ENCODE data around the gene PPL.

GRCh38 chr16:4862639-4863038 lies 74.3 kb downstream of the PPL start:
- no peak for TF ChIP-seq POLR2A (IDR thresholded peaks at IDR 0.05; ENCODE audit: low read depth, low read length)
- TF ChIP-seq MAX (IDR thresholded peaks at IDR 0.05; ENCODE audit: insufficient read depth, insufficient read length) = no peak
- no peak for TF ChIP-seq CTCF (IDR thresholded peaks at IDR 0.05; ENCODE audit: extremely low read depth in 1 of 2, insufficient read depth in 1 of 2, low read depth in 1 of 2, low read length in 2 of 2)
- TF ChIP-seq MYC (IDR thresholded peaks at IDR 0.05; ENCODE audit: low read depth, low read length) = no peak
- TF ChIP-seq EZH2 (IDR thresholded peaks at IDR 0.05; ENCODE audit: borderline replicate concordance, low read depth, low read length, severe bottlenecking) = no peak
